Fibroblast of lung (primary cell): Measurements from ENCODE around the gene MCHR2. TPM values are rescaled to one million over a fixed set of nuclear protein-coding genes. Genes with fewer than 3 reads are reported as not detected.

ENCODE experiments used
- DNase-seq, 2 donors: peaks; one replicate each; pipeline versions ENCODE4 v3.0.0 to v3.0.0-alpha.2; 2010; ENCODE audit warnings: low read depth in 2 of 2
- H2AFZ ChIP-seq: 2 replicates; pipeline ENCODE4 v1.5.1; 2012; ENCODE audit warnings: low read length, control low read depth, inconsistent platforms
- H3K27ac ChIP-seq: 2 replicates; pipeline ENCODE4 v1.5.1; 2011; ENCODE audit warnings: low read length, control low read depth; ENCODE audit not compliant: insufficient read depth
- H3K27me3 ChIP-seq: 2 replicates; pipeline ENCODE4 v1.5.1; 2011; ENCODE audit warnings: mild to moderate bottlenecking, low read length; ENCODE audit not compliant: control insufficient read depth, insufficient read depth
- H3K36me3 ChIP-seq: 2 replicates; pipeline ENCODE4 v1.5.1; 2011; ENCODE audit warnings: low read length; ENCODE audit not compliant: control insufficient read depth, insufficient read depth
- H3K4me1 ChIP-seq: 2 replicates; pipeline ENCODE4 v1.5.1; 2011; ENCODE audit warnings: low read length; ENCODE audit not compliant: control insufficient read depth, insufficient read depth; ENCODE audit errors: extremely low read depth
- H3K4me2 ChIP-seq: 2 replicates; pipeline ENCODE4 v1.5.1; 2011; ENCODE audit warnings: low read length, control low read depth; ENCODE audit not compliant: insufficient read depth; ENCODE audit errors: extremely low read depth
- H3K4me3 ChIP-seq, 4 experiments: fragments of 200-600 bp in 1 of 4; sonication (generic) in 1 of 4; replicated peaks in 1 of 4; 2 replicates each; pipeline ENCODE4 v1.5.1; 2011 to 2016; ENCODE audit warnings: low read length in 4 of 4, low read depth in 3 of 4, mild to moderate bottlenecking in 3 of 4, control low read depth in 2 of 4, inconsistent platforms in 1 of 4, mixed read lengths in 1 of 4; ENCODE audit not compliant: insufficient read depth in 1 of 4; ENCODE audit errors: control extremely low read depth in 1 of 4
- H3K79me2 ChIP-seq: 2 replicates; pipeline ENCODE4 v1.5.1; 2012; ENCODE audit warnings: mild to moderate bottlenecking, low read length, inconsistent platforms; ENCODE audit not compliant: control insufficient read depth, insufficient read depth
- H3K9ac ChIP-seq: 2 replicates; pipeline ENCODE4 v1.5.1; 2011; ENCODE audit warnings: mild to moderate bottlenecking, low read length, control low read depth; ENCODE audit not compliant: insufficient read depth
- H3K9me3 ChIP-seq: 2 replicates; pipeline ENCODE4 v1.5.1; 2012; ENCODE audit warnings: low read depth, low read length; ENCODE audit not compliant: control insufficient read depth, insufficient read depth
- H4K20me1 ChIP-seq: 2 replicates; pipeline ENCODE4 v1.5.1; 2011; ENCODE audit warnings: low read length; ENCODE audit not compliant: control insufficient read depth, insufficient read depth; ENCODE audit errors: extremely low read depth
- EZH2 ChIP-seq: IDR thresholded peaks from 2 replicates; pipeline ENCODE4 v1.5.1; 2012; ENCODE audit warnings: low read length, control low read depth, mild to moderate bottlenecking; ENCODE audit errors: missing control alignments
- polyA plus RNA-seq, 2 donors: library from polyadenylated mRNA; depleted of rRNA in 1 of 2; stranded (reverse) in 1 of 2; unstranded in 1 of 2; fragments of >200 nt; gene quantifications; 2 replicates each; pipeline ENCODE4 v1.2.1, GENCODE V29; 2011 to 2012; ENCODE audit warnings: missing spikeins in 1 of 2
- total RNA-seq: library from RNA; depleted of rRNA; stranded (reverse); fragments of >200 nt; gene quantifications from 2 replicates; pipeline ENCODE4 v1.2.1, GENCODE V29; 2014
- TF ChIP-seq, protein P1 (sequence below), 2 donors: IDR thresholded peaks in 1 of 2; conservative IDR thresholded peaks in 1 of 2; 1 replicate in 1 of 2; 2 replicates in 1 of 2; pipeline ENCODE4 v1.5.1; 2011 to 2012; ENCODE audit warnings: low read length in 2 of 2, control low read depth in 1 of 2, inconsistent platforms in 1 of 2, low read depth in 1 of 2, mild to moderate bottlenecking in 1 of 2

MCHR2 gene
- total and polyA plus RNA-seq, 2 donors (not counting 1 experiment from before 2014, with no cell fraction given) = 0.03 TPM; not detected in 1

DNA sequence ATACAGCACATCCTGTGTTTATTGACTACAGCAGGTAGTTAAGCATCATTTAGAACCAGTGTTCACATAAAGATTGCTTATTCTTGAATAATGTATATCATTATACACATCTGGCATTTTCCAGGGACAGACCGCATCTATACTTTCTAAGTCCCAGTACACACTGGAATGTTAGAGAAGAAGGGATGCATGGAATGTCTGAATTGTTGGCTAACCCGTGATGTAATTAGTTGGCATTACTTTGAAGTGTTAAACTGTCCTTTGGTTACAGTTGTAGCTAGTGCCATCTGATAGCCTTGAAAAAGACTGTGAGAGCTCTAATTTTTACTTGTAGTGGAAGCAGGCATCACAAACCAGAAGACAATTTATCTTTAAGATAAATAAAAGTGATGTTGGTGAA lies 29.8 kb upstream of the MCHR2 start:
- no peaks in the 10 kb centered on the region for H3K4me1 ChIP-seq
- no peaks in the 10 kb centered on the region for H4K20me1 ChIP-seq
- no peaks in the 10 kb centered on the region for H3K9me3 ChIP-seq
- H3K4me2 ChIP-seq = no peak overlapping the region
- TF ChIP-seq, protein P1, sequence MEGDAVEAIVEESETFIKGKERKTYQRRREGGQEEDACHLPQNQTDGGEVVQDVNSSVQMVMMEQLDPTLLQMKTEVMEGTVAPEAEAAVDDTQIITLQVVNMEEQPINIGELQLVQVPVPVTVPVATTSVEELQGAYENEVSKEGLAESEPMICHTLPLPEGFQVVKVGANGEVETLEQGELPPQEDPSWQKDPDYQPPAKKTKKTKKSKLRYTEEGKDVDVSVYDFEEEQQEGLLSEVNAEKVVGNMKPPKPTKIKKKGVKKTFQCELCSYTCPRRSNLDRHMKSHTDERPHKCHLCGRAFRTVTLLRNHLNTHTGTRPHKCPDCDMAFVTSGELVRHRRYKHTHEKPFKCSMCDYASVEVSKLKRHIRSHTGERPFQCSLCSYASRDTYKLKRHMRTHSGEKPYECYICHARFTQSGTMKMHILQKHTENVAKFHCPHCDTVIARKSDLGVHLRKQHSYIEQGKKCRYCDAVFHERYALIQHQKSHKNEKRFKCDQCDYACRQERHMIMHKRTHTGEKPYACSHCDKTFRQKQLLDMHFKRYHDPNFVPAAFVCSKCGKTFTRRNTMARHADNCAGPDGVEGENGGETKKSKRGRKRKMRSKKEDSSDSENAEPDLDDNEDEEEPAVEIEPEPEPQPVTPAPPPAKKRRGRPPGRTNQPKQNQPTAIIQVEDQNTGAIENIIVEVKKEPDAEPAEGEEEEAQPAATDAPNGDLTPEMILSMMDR (conservative IDR thresholded peaks at IDR 0.05 in 1 of 2, IDR thresholded peaks at IDR 0.05 in 1 of 2; ENCODE audit: low read depth in 1 of 2, low read length in 2 of 2) = no peak
- H3K79me2 ChIP-seq = no peaks in the 10 kb centered on the region
- H3K9ac ChIP-seq = no peak overlapping the region
- no peaks in the 10 kb centered on the region for H3K27me3 ChIP-seq
- no peak overlapping the region for H3K4me3 ChIP-seq
- H3K27ac ChIP-seq = no peak overlapping the region
- no peak for DNase-seq
- H3K36me3 ChIP-seq = no peaks in the 10 kb centered on the region
- no peak overlapping the region for H2AFZ ChIP-seq

DNA sequence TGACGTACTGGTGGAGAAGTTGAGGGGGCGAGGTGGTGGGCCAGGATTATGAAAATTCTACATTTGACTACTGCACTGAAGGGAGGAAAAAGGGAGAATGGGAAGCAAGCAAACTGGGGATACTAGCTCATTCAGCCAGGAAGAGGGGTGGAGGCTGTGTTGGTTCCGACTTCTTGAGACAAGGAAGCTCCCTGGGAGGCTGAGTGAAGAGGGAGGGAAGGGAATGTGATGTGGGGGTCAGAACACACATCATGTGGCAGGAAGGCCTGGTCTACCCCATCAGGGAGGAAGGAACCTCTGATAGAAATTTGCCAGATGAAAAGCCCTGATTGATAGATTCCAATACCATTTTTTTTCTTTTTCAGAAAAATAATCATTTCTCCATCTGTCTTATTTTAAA lies 28.8 kb upstream of the MCHR2 start:
- Histone ChIP-seq H3K9ac (no peak overlapping the region), H3K4me2 (no peak overlapping the region), H3K36me3 (no peaks in the 10 kb centered on the region), H3K4me3 (no peak overlapping the region), H3K27me3 (no peaks in the 10 kb centered on the region), H2AFZ (no peak overlapping the region), H3K27ac (no peak overlapping the region), H3K79me2 (no peaks in the 10 kb centered on the region), H4K20me1 (no peaks in the 10 kb centered on the region), H3K9me3 (no peaks in the 10 kb centered on the region), H3K4me1 (no peaks in the 10 kb centered on the region)
- TF ChIP-seq EZH2 = no peak
- TF ChIP-seq, protein P1 (conservative IDR thresholded peaks at IDR 0.05 in 1 of 2, IDR thresholded peaks at IDR 0.05 in 1 of 2; ENCODE audit: low read depth in 1 of 2, low read length in 2 of 2) = no peak
- DNase-seq = no peak

DNA sequence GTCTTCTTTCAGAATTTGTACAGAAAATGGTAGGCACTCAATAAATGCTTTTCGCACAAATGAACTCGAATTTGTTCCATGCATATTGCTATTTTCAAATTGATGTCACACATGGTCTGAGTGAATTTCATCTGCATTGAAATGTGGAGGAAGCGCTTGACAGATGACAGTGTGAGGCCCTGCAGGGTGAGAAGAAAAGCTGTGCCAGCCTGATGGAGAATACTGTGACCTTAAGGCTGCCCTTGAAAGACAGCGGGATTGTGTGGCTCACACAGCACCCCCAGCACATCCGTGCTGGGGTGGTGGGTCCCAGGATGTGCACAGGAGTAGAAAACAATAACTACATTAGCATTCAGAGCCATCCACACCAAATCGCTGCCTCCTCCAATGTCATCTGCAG lies 14.8 kb upstream of the MCHR2 start:
- Histone ChIP-seq H3K4me2 (no peak overlapping the region), H3K9ac (no peak overlapping the region), H3K27ac (no peak overlapping the region), H2AFZ (no peak overlapping the region), H3K79me2 (no peaks in the 10 kb centered on the region), H3K36me3 (no peaks in the 10 kb centered on the region), H3K4me1 (no peaks in the 10 kb centered on the region), H3K4me3 (no peak overlapping the region), H4K20me1 (no peaks in the 10 kb centered on the region), H3K9me3 (no peaks in the 10 kb centered on the region), H3K27me3 (no peaks in the 10 kb centered on the region)
- no peak for TF ChIP-seq EZH2
- TF ChIP-seq, protein P1 (conservative IDR thresholded peaks at IDR 0.05 in 1 of 2, IDR thresholded peaks at IDR 0.05 in 1 of 2; ENCODE audit: low read depth in 1 of 2, low read length in 2 of 2) = no peak
- DNase-seq = no peak
